H1 (cell line): ENCODE measurements around the gene RBM19. TPM values are rescaled to one million over a fixed set of nuclear protein-coding genes. Genes with fewer than 3 reads are reported as not detected.

Experiments used
- CTCF ChIA-PET: fragments of 300-600 bp; sonication (Branson Sonifier 250); formaldehyde crosslinking; loops from one replicate; lab custom pipeline; 2021; ENCODE audit not compliant: partially characterized antibody; lab: Charles Lee
- POLR2A ChIA-PET: fragments of 300-600 bp; sonication (Branson Sonifier 250); formaldehyde crosslinking; loops from one replicate; lab custom pipeline; 2021; ENCODE audit warnings: inconsistent platforms; ENCODE audit not compliant: partially characterized antibody; lab: Charles Lee
- DNase-seq, 2 experiments: peaks; one replicate each; pipeline versions ENCODE4 v3.0.0 to v3.0.0-alpha.2; 2010 to 2022; ENCODE audit warnings: low spot score in 2 of 2, low read depth in 1 of 2, mixed read lengths in 1 of 2
- FAIRE-seq: peaks from 2 replicates; lab custom pipeline; 2011; peaks lifted over from hg19 to GRCh38; lab: Jason Lieb, UNC
- H2AFZ ChIP-seq: 2 replicates; pipeline ENCODE4 v1.8.1; 2012; ENCODE audit warnings: low read length, inconsistent platforms
- H2AK5ac ChIP-seq: 2 replicates; pipeline ENCODE4 v1.6.1; 2013; ENCODE audit warnings: low read depth, low read length
- H2BK120ac ChIP-seq: replicated peaks from 2 replicates; pipeline ENCODE3; 2013; ENCODE audit warnings: low read depth, low read length, inconsistent platforms
- H2BK12ac ChIP-seq: 2 replicates; pipeline ENCODE4 v1.6.1; 2013; ENCODE audit warnings: low read depth, low read length
- H2BK15ac ChIP-seq: 2 replicates; pipeline ENCODE4 v1.6.1; 2013; ENCODE audit warnings: low read length
- H2BK20ac ChIP-seq: 2 replicates; pipeline ENCODE4 v1.6.1; 2013; ENCODE audit warnings: low read length
- H2BK5ac ChIP-seq: 2 replicates; pipeline ENCODE4 v1.6.1; 2013; ENCODE audit warnings: low read depth, low read length
- H3K14ac ChIP-seq: 2 replicates; pipeline ENCODE4 v1.6.1; 2013; ENCODE audit warnings: inconsistent platforms; ENCODE audit not compliant: insufficient read length
- H3K18ac ChIP-seq: 2 replicates; pipeline ENCODE4 v1.6.1; 2013; ENCODE audit warnings: low read length; ENCODE audit errors: extremely low read depth
- H3K23ac ChIP-seq: 2 replicates; pipeline ENCODE4 v1.6.1; 2013; ENCODE audit warnings: inconsistent platforms; ENCODE audit not compliant: insufficient read length
- H3K23me2 ChIP-seq: 2 replicates; pipeline ENCODE4 v1.6.1; 2013; ENCODE audit warnings: low read depth, low read length
- H3K27ac ChIP-seq: 2 replicates; pipeline ENCODE4 v1.6.1; 2011; ENCODE audit warnings: low read depth, low read length, inconsistent platforms
- H3K27me3 ChIP-seq, 4 experiments: replicated peaks in 1 of 4; 1 replicate in 1 of 4; 2 replicates in 3 of 4; pipeline versions ENCODE4 v1.6.1 to v1.8.1; 2011 to 2013; ENCODE audit warnings: low read length in 3 of 4, mild to moderate bottlenecking in 3 of 4, inconsistent platforms in 2 of 4, mixed read lengths in 2 of 4, moderate library complexity in 1 of 4; ENCODE audit not compliant: control insufficient read depth in 3 of 4, insufficient read depth in 3 of 4; ENCODE audit errors: extremely low read depth in 1 of 4
- H3K36me3 ChIP-seq, 4 experiments: 2 replicates each; pipeline versions ENCODE4 v1.6.1 to v1.8.1; 2011 to 2013; ENCODE audit warnings: mild to moderate bottlenecking in 4 of 4, low read length in 3 of 4, moderate library complexity in 2 of 4, control low read depth in 1 of 4, inconsistent platforms in 1 of 4; ENCODE audit not compliant: insufficient read depth in 4 of 4, control insufficient read depth in 2 of 4
- H3K4ac ChIP-seq: replicated peaks from 2 replicates; pipeline ENCODE3; 2013; ENCODE audit warnings: low read length, low read depth, mixed read lengths, inconsistent platforms; ENCODE audit not compliant: insufficient read length
- H3K4me1 ChIP-seq, 4 experiments: replicated peaks in 1 of 4; 1 replicate in 1 of 4; 2 replicates in 3 of 4; pipeline versions ENCODE4 v1.6.1 to v1.8.1; 2011 to 2013; ENCODE audit warnings: low read length in 3 of 4, inconsistent platforms in 2 of 4, mixed read lengths in 1 of 4; ENCODE audit not compliant: insufficient read depth in 4 of 4, control insufficient read depth in 3 of 4
- H3K4me2 ChIP-seq, 2 experiments: 2 replicates each; pipeline versions ENCODE4 v1.6.1 to v1.8.1; 2011 to 2013; ENCODE audit warnings: low read depth in 2 of 2, low read length in 2 of 2, control low read depth in 1 of 2, inconsistent platforms in 1 of 2, mild to moderate bottlenecking in 1 of 2; ENCODE audit not compliant: insufficient read depth in 1 of 2
- H3K4me3 ChIP-seq, 4 experiments: fragments of 200-600, 300-600 bp in 1 of 4; sonication (generic), shearing (Covaris generic), sonication (Bioruptor Twin) in 1 of 4; 2 replicates each; pipeline versions ENCODE4 v1.5.1 to v1.8.1; 2011 to 2016; ENCODE audit warnings: low read length in 4 of 4, low read depth in 3 of 4, control low read depth in 2 of 4, inconsistent platforms in 2 of 4, mild to moderate bottlenecking in 2 of 4, mixed read lengths in 1 of 4, moderate library complexity in 1 of 4; ENCODE audit not compliant: insufficient read depth in 2 of 4; ENCODE audit errors: extremely low read depth in 1 of 4
- H3K56ac ChIP-seq: replicated peaks from 2 replicates; pipeline ENCODE3; 2013; ENCODE audit warnings: low read depth, mild to moderate bottlenecking, mixed read lengths, low read length, inconsistent platforms; ENCODE audit not compliant: insufficient read length
- H3K79me1 ChIP-seq: 2 replicates; pipeline ENCODE4 v1.6.1; 2013; ENCODE audit warnings: low read depth, low read length, control low read depth
- H3K79me2 ChIP-seq, 2 experiments: 2 replicates each; pipeline versions ENCODE4 v1.6.1 to v1.8.1; 2012 to 2013; ENCODE audit warnings: low read length in 2 of 2, mild to moderate bottlenecking in 2 of 2, inconsistent platforms in 1 of 2; ENCODE audit not compliant: insufficient read depth in 2 of 2, control insufficient read depth in 1 of 2
- H3K9ac ChIP-seq, 4 experiments: replicated peaks in 1 of 4; 1 replicate in 1 of 4; 2 replicates in 3 of 4; pipeline versions ENCODE4 v1.6.1 to v1.8.1; 2011 to 2013; ENCODE audit warnings: low read depth in 3 of 4, low read length in 3 of 4, control low read depth in 2 of 4, mild to moderate bottlenecking in 2 of 4, moderate library complexity in 2 of 4, inconsistent platforms in 1 of 4; ENCODE audit errors: extremely low read depth in 1 of 4
- H3K9me3 ChIP-seq, 2 experiments: 2 replicates each; pipeline versions ENCODE4 v1.6.1 to v1.8.1; 2012 to 2013; ENCODE audit warnings: mild to moderate bottlenecking in 2 of 2, moderate library complexity in 2 of 2, control low read depth in 1 of 2, inconsistent platforms in 1 of 2, low read depth in 1 of 2, low read length in 1 of 2, mixed read lengths in 1 of 2; ENCODE audit not compliant: insufficient read depth in 2 of 2
- H4K20me1 ChIP-seq, 2 experiments: replicated peaks in 1 of 2; 2 replicates each; pipeline versions ENCODE3 to v1.8.1; 2011 to 2013; ENCODE audit warnings: inconsistent platforms in 2 of 2, low read length in 2 of 2, mild to moderate bottlenecking in 1 of 2; ENCODE audit not compliant: insufficient read depth in 2 of 2, control insufficient read depth in 1 of 2
- H4K5ac ChIP-seq: 2 replicates; pipeline ENCODE4 v1.6.1; 2013; ENCODE audit warnings: low read length, low read depth, mixed read lengths, inconsistent platforms; ENCODE audit not compliant: insufficient read length
- H4K8ac ChIP-seq: 2 replicates; pipeline ENCODE4 v1.8.0; 2013; ENCODE audit warnings: mild to moderate bottlenecking, moderate library complexity, low read length, inconsistent platforms; ENCODE audit not compliant: insufficient read depth; ENCODE audit errors: extremely low read depth
- H4K91ac ChIP-seq: replicated peaks from 2 replicates; pipeline ENCODE3; 2013; ENCODE audit warnings: low read length, mixed read lengths, inconsistent platforms; ENCODE audit not compliant: insufficient read length
- CHD2 ChIP-seq: IDR thresholded peaks from 2 replicates; pipeline ENCODE4 v1.6.1; 2012; ENCODE audit warnings: low read length, improper control_type of control experiment
- WGBS, 2 experiments: shearing (Covaris generic) in 1 of 2; methylation state at CpG; one replicate each; pipeline versions ENCODE4 v1.1.6 to v1.1.7; 2013 to 2015; ENCODE audit warnings: low lambda C conversion rate in 2 of 2, mixed read lengths in 2 of 2, inconsistent platforms in 1 of 2, low coverage in 1 of 2, missing lambda C conversion rate in 1 of 2; ENCODE audit not compliant: insufficient replicate concordance in 2 of 2, insufficient coverage in 1 of 2, insufficient read length in 1 of 2; ENCODE audit errors: extremely low coverage in 1 of 2, missing lambda C conversion rate in 1 of 2; 5-methylcytosine and 5-hydroxymethylcytosine counted together
- polyA plus RNA-seq, 7 experiments: library from polyadenylated mRNA; depleted of rRNA in 3 of 7; stranded (reverse) in 5 of 7; unstranded in 2 of 7; fragments of >200 nt in 5 of 7; fragments of 200-250 nt in 2 of 7; gene quantifications; 1 replicate in 5 of 7; 2 replicates in 1 of 7; 4 replicates in 1 of 7; pipeline versions ENCODE4 v1.2.1 to v1.2.3, GENCODE V29; 2011 to 2013; ENCODE audit warnings: missing spikeins in 2 of 7, mixed read lengths in 2 of 7
- total RNA-seq: library from RNA; stranded (reverse); fragmentation: NEBNext Ultra II Directional; extraction: Animal tissue kit (Norgen Biotek cat#: 25700); gene quantifications from 2 replicates; pipeline ENCODE4 v1.2.1, GENCODE V29; 2021

RBM19 gene
- total and polyA plus RNA-seq, 2 of the 8 experiments (the other 6 are each of a cell fraction or from before 2014, with no cell fraction given): 23.4 to 61.9 TPM

DNA sequence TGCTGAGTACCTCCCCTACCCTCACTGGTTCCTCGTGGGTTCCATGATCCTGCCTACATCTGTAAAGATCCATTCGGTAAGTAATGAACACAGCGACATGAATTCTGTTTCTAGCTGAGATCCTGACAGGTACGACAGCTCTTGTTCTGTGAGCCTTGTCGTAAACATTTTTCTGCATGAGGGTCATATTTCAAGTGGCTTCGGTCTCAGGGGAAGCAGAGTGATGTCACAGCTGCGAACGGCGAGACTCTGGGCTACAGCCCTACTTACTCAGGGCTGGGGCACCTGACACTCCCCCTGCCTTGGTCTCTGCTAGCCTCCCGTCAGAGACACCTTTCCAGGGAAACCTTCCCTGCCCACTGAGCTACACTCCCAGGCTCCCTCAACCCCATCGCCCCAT, 85.8 kb downstream of the RBM19 start:
- Histone ChIP-seq H4K8ac (no peak overlapping the region), H3K4me2 (no peak overlapping the region), H3K23ac (no peak overlapping the region), H3K79me1 (no peaks in the 10 kb centered on the region), H2BK15ac (no peak overlapping the region), H2AK5ac (no peak overlapping the region), H3K27me3 (no peaks in the 10 kb centered on the region), H3K36me3 (no peaks in the 10 kb centered on the region; a peak in 1 of 8 replicates), H3K79me2 (no peaks in the 10 kb centered on the region), H3K56ac (no peak overlapping the region), H3K9ac (no peak overlapping the region), H3K4ac (no peak overlapping the region), H4K20me1 (peaks cover 0 to 2% of the 10 kb centered on the region in 2 experiments), H4K91ac (no peak overlapping the region), H3K4me3 (no peak overlapping the region), H3K4me1 (no peaks in the 10 kb centered on the region), H3K18ac (no peak overlapping the region), H3K23me2 (no peaks in the 10 kb centered on the region), H2BK120ac (no peak overlapping the region), H2BK5ac (no peak overlapping the region), H2BK20ac (no peak overlapping the region), H2AFZ (no peak overlapping the region), H4K5ac (no peak overlapping the region), H3K14ac (no peak overlapping the region), H2BK12ac (no peak overlapping the region), H3K27ac (no peak overlapping the region), H3K9me3 (no peaks in the 10 kb centered on the region)
- DNase-seq (no peak), FAIRE-seq (no peak)
- CTCF ChIA-PET: interaction anchor here (1.0 to 5.7 kb wide), 7 partner anchors 12 to 60 kb away, joined by 3 to 40 read pairs (median 6); no protein-coding TSS in a partner anchor
- TF ChIP-seq CHD2: no peak
- WGBS, 2 experiments: 89% methylated on average over 11 of the region's 11 CpGs; no CpG with 5 or more reads in 1 of the 2 experiments
- POLR2A ChIA-PET: interaction anchor here (1.2 to 2.1 kb wide), 2 partner anchors 17 to 19 kb away, joined by 4 to 8 read pairs; no protein-coding TSS in a partner anchor
